DLD1 (cell line): Measurements from ENCODE around the gene NTN1.

ENCODE experiments used
- in situ Hi-C: cut with HindIII; loops from 2 replicates; pipeline ENCODE4 v1.10.0; 2017; ENCODE audit warnings: low sequenced_read_pairs

NTN1 gene

GRCh38 chr17:9212376-9213302, 191.3 kb downstream of the NTN1 start:
- in situ Hi-C loops, result no loop called here

- in situ Hi-C loops, result no loop called here
These were observed 192.0 kb downstream of the NTN1 start for GRCh38 chr17:9213303-9213640.

- in situ Hi-C loops, result no loop called here
These were observed 194.2 kb downstream of the NTN1 start for GRCh38 chr17:9215465-9215864.

GRCh38 chr17:9217151-9218056, 196.1 kb downstream of the NTN1 start:
- in situ Hi-C loops, result no loop called here

- in situ Hi-C loops, result no loop called here
These were observed 196.8 kb downstream of the NTN1 start for GRCh38 chr17:9218064-9218635.

- in situ Hi-C loops, result no loop called here
These were observed 197.6 kb downstream of the NTN1 start for GRCh38 chr17:9218911-9219310.

GRCh38 chr17:9219631-9220397, 198.5 kb downstream of the NTN1 start:
- in situ Hi-C loops, result no loop called here

GRCh38 chr17:9220398-9221146, 199.3 kb downstream of the NTN1 start:
- in situ Hi-C loops, result no loop called here

- in situ Hi-C loops, result no loop called here
These were observed 200.0 kb downstream of the NTN1 start for GRCh38 chr17:9221147-9221921.

GRCh38 chr17:9221922-9222180, 200.5 kb downstream of the NTN1 start:
- in situ Hi-C loops, result no loop called here

- in situ Hi-C loops, result no loop called here
These were observed 202.2 kb downstream of the NTN1 start for GRCh38 chr17:9223531-9223930.

- in situ Hi-C loops, result no loop called here
These were observed 203.2 kb downstream of the NTN1 start for GRCh38 chr17:9224485-9224884.

GRCh38 chr17:9225305-9226101, 204.2 kb downstream of the NTN1 start:
- in situ Hi-C loops, result no loop called here

GRCh38 chr17:9226130-9226793, 205.0 kb downstream of the NTN1 start:
- in situ Hi-C loops, result no loop called here

GRCh38 chr17:9226794-9227135, 205.5 kb downstream of the NTN1 start:
- in situ Hi-C loops, result no loop called here

GRCh38 chr17:9227819-9228407, 206.6 kb downstream of the NTN1 start:
- in situ Hi-C loops, result no loop called here

GRCh38 chr17:9228408-9229159, 207.3 kb downstream of the NTN1 start:
- in situ Hi-C loops, result no loop called here
